Stimulated activated CD4-positive, alpha-beta T cell treated with anti-CD3 and anti-CD28 coated beads, TNF-alpha, amount 100 ng/mL, for 48 hours (primary cell): Measurements from ENCODE around the gene PIGM.
A peak's percentile ranks its signal among the peaks of the same experiment; 100 is the strongest.

Experiments used
- DNase-seq, 3 donors: peaks; one replicate each; pipeline ENCODE4 v3.0.0-alpha.2; 2020; ENCODE audit warnings: low read depth in 3 of 3

The PIGM gene

GRCh38 chr1:160022330-160023310 lies 9.2 kb downstream of the PIGM start:
- no peak for DNase-seq

- no peak for DNase-seq
These were observed 10.3 kb downstream of the PIGM start for GRCh38 chr1:160021376-160022074.

- DNase-seq: no peak
These were observed 11.6 kb downstream of the PIGM start for GRCh38 chr1:160020196-160020595.

- DNase-seq: no peak
These were observed 12.9 kb downstream of the PIGM start for GRCh38 chr1:160018900-160019299.

GRCh38 chr1:160018347-160018746 lies 13.4 kb downstream of the PIGM start:
- DNase-seq: no peak

GRCh38 chr1:160017592-160017991 lies 14.2 kb downstream of the PIGM start:
- no peak for DNase-seq

- no peak for DNase-seq
These were observed 20.0 kb downstream of the PIGM start for GRCh38 chr1:160011781-160012180.

GRCh38 chr1:160009801-160010200 lies 22.0 kb downstream of the PIGM start:
- DNase-seq: no peak

GRCh38 chr1:160009081-160009480 lies 22.7 kb downstream of the PIGM start:
- no peak for DNase-seq

GRCh38 chr1:160007577-160008200 lies 24.1 kb downstream of the PIGM start:
- DNase-seq: no peak

GRCh38 chr1:160006312-160006940 lies 25.4 kb downstream of the PIGM start:
- peak; percentile 41 to 64 (median 58) for DNase-seq

- no peak for DNase-seq
These were observed 26.7 kb downstream of the PIGM start for GRCh38 chr1:160005070-160005469.

GRCh38 chr1:160004425-160004824 lies 27.4 kb downstream of the PIGM start:
- DNase-seq: no peak

GRCh38 chr1:160004001-160004400 lies 27.8 kb downstream of the PIGM start:
- no peak for DNase-seq

GRCh38 chr1:160001440-160001839 lies 30.4 kb downstream of the PIGM start:
- DNase-seq: no peak

- no peak for DNase-seq
These were observed 32.6 kb downstream of the PIGM start for GRCh38 chr1:159999204-159999603.

GRCh38 chr1:159996653-159997052 lies 35.1 kb downstream of the PIGM start:
- DNase-seq: no peak

GRCh38 chr1:159994896-159995295 lies 36.9 kb downstream of the PIGM start:
- DNase-seq: no peak

GRCh38 chr1:159993911-159994310 lies 37.9 kb downstream of the PIGM start:
- no peak for DNase-seq

GRCh38 chr1:159992161-159992560 lies 39.6 kb downstream of the PIGM start:
- DNase-seq: no peak

- DNase-seq: no peak
These were observed 40.3 kb downstream of the PIGM start for GRCh38 chr1:159991513-159991912.

GRCh38 chr1:159990005-159990404 lies 41.8 kb downstream of the PIGM start:
- DNase-seq: no peak
